Measurements from ENCODE around the gene BACE1. TPM values are rescaled to one million over a fixed set of nuclear protein-coding genes. Genes with fewer than 3 reads are reported as not detected.

The BACE1 gene
- total RNA-seq, 2 experiments from 2014 or later, result 1.1 to 2.6 TPM

DNA sequence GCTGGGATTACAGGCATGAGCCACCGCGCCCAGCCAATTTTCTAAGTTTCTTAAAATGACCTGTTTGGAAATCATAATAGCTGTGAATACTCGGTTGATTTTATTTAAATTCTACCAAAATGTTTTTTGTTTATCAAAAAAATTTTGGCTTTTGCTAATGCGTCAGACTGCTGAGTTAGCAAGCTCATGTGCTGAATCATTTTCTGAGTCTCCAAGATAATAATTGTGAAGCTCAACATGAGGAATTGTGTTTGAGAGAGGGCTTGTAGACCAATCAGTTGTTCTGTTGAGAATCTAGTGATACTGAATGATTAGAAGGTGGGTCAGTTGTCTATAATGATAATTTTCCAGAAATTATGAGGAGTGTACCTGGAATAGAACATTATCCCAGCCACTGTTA lies 67.7 kb downstream of the BACE1 start:
- H3K4me1 Mint-ChIP-seq, result peaks cover 5% of the 10 kb centered on the region
- ATAC-seq (ENCODE audit: low read depth), result no peak
- H3K4me3 Mint-ChIP-seq, result no peak overlapping the region
- H3K27me3 Mint-ChIP-seq, result no peaks in the 10 kb centered on the region
- no peak overlapping the region for H3K27ac Mint-ChIP-seq
- POLR2A ChIA-PET, result interaction anchor here (1.2 kb wide), 1 partner anchor 16 kb away, joined by 5 read pairs; the partner anchor contains the start of genes PCSK7 and RNF214
- no peak for DNase-seq
- H3K36me3 Mint-ChIP-seq, result peaks cover 16% of the 10 kb centered on the region
- no peaks in the 10 kb centered on the region for H3K9me3 Mint-ChIP-seq

DNA sequence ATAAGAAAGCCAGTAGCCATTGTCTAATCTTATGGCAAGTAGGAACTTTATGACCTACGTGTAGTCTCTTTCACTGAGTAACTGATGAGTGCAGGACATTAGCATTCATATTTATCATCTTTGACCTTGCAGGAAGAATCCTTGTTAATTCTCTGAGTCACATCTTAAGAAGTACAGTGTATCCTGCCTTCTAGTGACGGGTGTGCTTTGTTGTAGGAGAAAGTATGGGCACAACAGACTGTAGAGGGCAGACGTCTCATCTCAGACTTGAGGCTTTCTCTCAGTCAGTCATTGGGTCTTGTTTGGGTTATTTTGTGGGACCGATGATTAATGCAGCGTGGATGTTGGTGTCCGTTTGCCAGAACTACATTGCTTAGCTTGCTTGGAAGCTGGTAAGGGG lies 76.8 kb downstream of the BACE1 start:
- Mint-ChIP-seq H3K4me1 (peaks cover 1% of the 10 kb centered on the region), H3K9me3 (no peaks in the 10 kb centered on the region), H3K4me3 (no peak overlapping the region), H3K27ac (no peak overlapping the region), H3K36me3 (peaks cover 10% of the 10 kb centered on the region), H3K27me3 (no peaks in the 10 kb centered on the region)
- DNase-seq (no peak), ATAC-seq (ENCODE audit: low read depth) (no peak)
- POLR2A ChIA-PET, result no interaction called here

DNA sequence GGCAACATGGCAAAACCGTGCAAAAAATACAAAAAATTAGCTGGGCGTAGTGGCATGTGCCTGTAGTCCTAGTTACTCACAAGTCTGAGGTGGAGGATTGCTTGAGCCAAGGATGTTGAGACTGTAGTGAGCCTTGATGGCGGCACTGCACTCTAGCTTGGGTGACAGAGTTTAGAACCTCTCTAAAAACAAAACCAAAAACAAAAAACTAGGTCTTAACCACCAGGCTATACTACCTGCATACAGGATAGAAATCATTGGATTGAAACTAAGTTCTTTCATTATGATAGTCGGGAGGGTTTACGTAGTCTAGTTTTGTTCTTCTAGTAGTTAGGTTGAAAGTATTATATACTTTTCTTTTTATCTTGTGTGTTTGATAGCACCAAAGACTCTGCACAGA lies 77.8 kb downstream of the BACE1 start:
- Mint-ChIP-seq H3K4me1 (peaks cover 12% of the 10 kb centered on the region), H3K27me3 (no peaks in the 10 kb centered on the region), H3K4me3 (no peak overlapping the region), H3K36me3 (peaks cover 8% of the 10 kb centered on the region), H3K9me3 (no peaks in the 10 kb centered on the region), H3K27ac (no peak overlapping the region)
- POLR2A ChIA-PET, result no interaction called here
- no peak for ATAC-seq (ENCODE audit: low read depth)
- DNase-seq, result no peak

Other genes starting within 250 kb of the BACE1 start
- 10 to 100 TPM; 44.7 to 45.8 TPM for gene SIK3, start 217.8 kb downstream of the BACE1 start, total RNA-seq
- gene PAFAH1B2, start 172.0 kb downstream of the BACE1 start, total RNA-seq, result 10 to 100 TPM; 58.5 to 60.4 TPM
- 10 to 100 TPM; 34.9 to 35.0 TPM for gene SIDT2, start 137.5 kb downstream of the BACE1 start, total RNA-seq
- 1 to 10 TPM; 6.2 to 6.4 TPM for gene TAGLN, start 116.9 kb downstream of the BACE1 start, total RNA-seq
- gene PCSK7, start 84.2 kb downstream of the BACE1 start, total RNA-seq, result 100 to 1,000 TPM; 191 to 195 TPM
- gene RNF214, start 83.6 kb downstream of the BACE1 start, total RNA-seq, result 10 to 100 TPM; 22.6 to 26.0 TPM
- gene BACE1-AS, start 24.9 kb downstream of the BACE1 start, total RNA-seq, result 1 to 10 TPM; 8.0 to 8.5 TPM
- gene CEP164, start 11.6 kb upstream of the BACE1 start, total RNA-seq, result 10 to 100 TPM; 37.5 to 37.7 TPM

Data from activated naive CD8-positive, alpha-beta T cell treated with anti-CD3 and anti-CD28 coated beads, Interleukin-2, amount 10 ng/mL, durations not matched to agents 7 days and 5 days (primary cell).